GM12874 (cell line): ENCODE results near the gene MRPL11.

Experiments used
- CTCF ChIP-seq: IDR thresholded peaks from 2 replicates; pipeline ENCODE4 v1.5.1; 2011; ENCODE audit warnings: low read depth, mild to moderate bottlenecking, control low read depth, low read length, moderate library complexity; ENCODE audit not compliant: insufficient read depth

The MRPL11 gene

GRCh38 chr11:66464916-66465315 is 26.3 kb upstream of the MRPL11 start:
- TF ChIP-seq CTCF = no peak

- TF ChIP-seq CTCF = no peak
Observed at GRCh38 chr11:66462911-66463310, 24.3 kb upstream of the MRPL11 start.

GRCh38 chr11:66462010-66462409 is 23.4 kb upstream of the MRPL11 start:
- no peak for TF ChIP-seq CTCF

GRCh38 chr11:66459138-66459778 is 20.6 kb upstream of the MRPL11 start:
- no peak for TF ChIP-seq CTCF

- no peak for TF ChIP-seq CTCF
Observed at GRCh38 chr11:66457826-66458225, 19.2 kb upstream of the MRPL11 start.

- TF ChIP-seq CTCF = no peak
Observed at GRCh38 chr11:66454828-66455227, 16.2 kb upstream of the MRPL11 start.

GRCh38 chr11:66454247-66454646 is 15.6 kb upstream of the MRPL11 start:
- TF ChIP-seq CTCF = no peak
